ENCODE measurements around the gene CDC42BPB.
A peak's percentile ranks its signal among the peaks of the same experiment; 100 is the strongest.

Gene CDC42BPB

DNA sequence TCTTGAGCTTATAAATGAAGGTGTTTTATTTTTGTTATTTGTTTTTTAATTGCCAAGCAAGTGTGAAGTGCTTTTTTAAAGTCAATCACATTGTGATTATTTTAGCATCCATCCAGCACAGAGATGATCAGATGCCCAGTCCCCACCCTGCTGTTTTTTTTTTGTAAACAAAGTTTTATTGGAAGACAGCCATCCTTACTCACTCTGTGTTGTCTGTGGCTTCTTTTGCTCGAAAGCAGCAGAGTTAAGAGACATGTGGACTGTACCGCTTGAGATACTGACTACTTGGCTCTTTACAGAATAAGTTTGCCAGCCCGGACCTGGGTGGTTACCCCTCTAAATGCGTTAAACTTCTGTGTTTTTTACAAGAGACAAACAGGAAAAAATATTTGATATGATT is 165.8 kb downstream of the CDC42BPB start:
- DNase-seq, result no peak
- no peak overlapping the region for H3K4me3 Mint-ChIP-seq
- no peaks in the 10 kb centered on the region for H3K4me1 Mint-ChIP-seq
- H3K9me3 Mint-ChIP-seq, result no peaks in the 10 kb centered on the region
- H3K27me3 Mint-ChIP-seq, result no peaks in the 10 kb centered on the region
- H3K36me3 Mint-ChIP-seq, result peaks cover 47% of the 10 kb centered on the region
- CTCF ChIA-PET, result no interaction called here
- H3K27ac Mint-ChIP-seq, result no peak overlapping the region

- Mint-ChIP-seq H3K4me1 (no peaks in the 10 kb centered on the region), H3K27me3 (no peaks in the 10 kb centered on the region), H3K36me3 (peaks cover 47% of the 10 kb centered on the region), H3K27ac (no peak overlapping the region), H3K4me3 (no peak overlapping the region), H3K9me3 (no peaks in the 10 kb centered on the region)
- CTCF ChIA-PET, result no interaction called here
- DNase-seq, result no peak
Measured at GRCh38 chr14:102891111-102891510, 166.2 kb downstream of the CDC42BPB start.

- CTCF ChIA-PET, result interaction anchor here (0.9 to 1.0 kb wide), 2 partner anchors 195 to 452 kb away, joined by 3 to 4 read pairs; no protein-coding TSS in a partner anchor
Measured at GRCh38 chr14:102889615-102890014, 167.7 kb downstream of the CDC42BPB start.

GRCh38 chr14:102888748-102889147 is 168.6 kb downstream of the CDC42BPB start:
- Mint-ChIP-seq H3K36me3 (peaks cover 42% of the 10 kb centered on the region), H3K27ac (no peak overlapping the region), H3K4me1 (no peaks in the 10 kb centered on the region), H3K9me3 (no peaks in the 10 kb centered on the region), H3K4me3 (no peak overlapping the region), H3K27me3 (no peaks in the 10 kb centered on the region)
- no peak for DNase-seq
- CTCF ChIA-PET, result interaction anchor here (0.9 kb wide), 1 partner anchor 451 kb away, joined by 3 read pairs; no protein-coding TSS in a partner anchor

More at GRCh38 chr14:102889615-102890014, 167.7 kb downstream of the CDC42BPB start:
- no peak overlapping the region for H3K27ac Mint-ChIP-seq
- H3K27me3 Mint-ChIP-seq, result no peaks in the 10 kb centered on the region
- no peak overlapping the region for H3K4me3 Mint-ChIP-seq
- peaks cover 39% of the 10 kb centered on the region for H3K36me3 Mint-ChIP-seq
- no peak for DNase-seq
- no peaks in the 10 kb centered on the region for H3K4me1 Mint-ChIP-seq
- H3K9me3 Mint-ChIP-seq, result no peaks in the 10 kb centered on the region

DNA sequence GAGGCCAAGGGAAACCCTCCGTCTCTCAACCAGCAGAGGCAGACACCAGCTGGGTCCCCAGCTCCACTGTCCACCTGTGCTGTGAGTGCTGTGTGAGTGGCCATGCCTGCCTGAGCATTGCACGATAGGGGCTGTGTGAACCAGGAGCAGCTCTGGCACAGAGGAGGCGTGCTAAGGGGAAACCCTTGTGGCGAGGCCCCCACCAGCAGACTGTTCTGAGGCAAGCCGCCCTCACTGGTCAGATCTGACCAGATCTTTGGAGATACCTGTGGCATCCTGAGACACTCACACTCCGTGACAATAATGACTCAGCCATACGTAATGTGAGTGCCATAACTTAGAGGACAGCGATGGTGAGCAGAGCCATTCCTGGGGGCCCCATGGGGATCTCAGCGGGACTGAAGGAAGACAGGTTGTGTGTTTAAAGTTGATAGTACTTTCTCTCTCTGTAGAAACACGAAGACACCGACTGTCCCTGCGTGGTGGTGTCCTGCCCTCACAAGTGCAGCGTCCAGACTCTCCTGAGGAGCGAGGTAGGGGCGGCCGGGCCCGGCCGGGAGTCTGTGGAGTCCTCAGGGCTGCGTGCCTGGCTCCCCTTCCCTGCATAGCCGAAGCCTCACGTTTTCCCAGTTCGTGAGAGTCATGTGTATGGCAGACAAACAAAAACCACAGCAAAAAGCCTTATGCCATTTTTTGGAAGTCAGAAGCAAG is 171.5 kb downstream of the CDC42BPB start:
- peaks cover 45% of the 10 kb centered on the region for H3K36me3 Mint-ChIP-seq
- no peaks in the 10 kb centered on the region for H3K9me3 Mint-ChIP-seq
- no peak overlapping the region for H3K4me3 Mint-ChIP-seq
- no peaks in the 10 kb centered on the region for H3K27me3 Mint-ChIP-seq
- DNase-seq, result no peak
- H3K4me1 Mint-ChIP-seq, result no peaks in the 10 kb centered on the region
- no peak overlapping the region for H3K27ac Mint-ChIP-seq
- CTCF ChIA-PET, result no interaction called here

DNA sequence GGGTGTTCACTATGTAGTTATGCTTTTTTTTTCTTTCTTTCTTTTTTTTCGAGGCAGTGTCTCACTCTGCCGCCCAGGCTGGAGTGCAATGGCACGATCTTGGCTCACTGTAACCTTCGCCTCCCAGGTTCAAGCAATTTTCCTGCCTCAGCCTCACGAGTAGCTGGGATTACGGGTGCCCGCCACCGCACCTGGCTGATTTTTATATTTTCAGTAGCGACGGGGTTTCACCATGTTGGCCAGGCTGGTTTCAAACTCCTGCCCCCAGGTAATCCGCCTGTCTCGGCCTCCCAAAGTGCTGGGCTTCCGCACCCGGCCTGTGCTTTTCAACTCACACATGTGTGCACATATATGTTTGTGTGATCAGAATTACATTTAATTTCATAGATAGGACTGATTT is 173.8 kb downstream of the CDC42BPB start:
- Mint-ChIP-seq H3K27me3 (no peaks in the 10 kb centered on the region), H3K4me1 (no peaks in the 10 kb centered on the region), H3K4me3 (no peak overlapping the region), H3K36me3 (peaks cover 38% of the 10 kb centered on the region), H3K27ac (no peak overlapping the region), H3K9me3 (no peaks in the 10 kb centered on the region)
- CTCF ChIA-PET, result no interaction called here
- no peak for DNase-seq

DNA sequence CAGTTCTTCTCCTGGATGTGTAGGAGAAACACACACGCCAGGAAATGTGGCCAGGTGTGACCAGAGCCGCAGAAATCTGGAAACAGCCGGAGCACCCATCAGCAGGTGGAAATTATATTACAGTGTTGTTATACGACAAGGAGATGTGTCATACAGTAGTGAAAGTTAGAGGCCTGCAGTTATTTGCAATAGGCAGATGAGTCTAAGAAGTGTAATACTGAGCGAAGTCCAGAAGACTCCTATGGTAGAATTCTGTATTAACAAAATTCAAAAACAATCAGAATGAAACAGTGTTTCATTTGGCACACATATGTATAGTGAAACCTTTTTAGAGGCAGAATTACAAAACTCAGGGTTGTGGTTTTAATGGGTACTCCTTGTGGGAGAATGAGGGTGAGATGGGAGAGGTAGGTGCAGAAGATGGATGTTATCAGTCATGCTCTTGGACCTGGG is 174.2 kb downstream of the CDC42BPB start:
- DNase-seq, result no peak
- Mint-ChIP-seq H3K36me3 (peaks cover 34% of the 10 kb centered on the region), H3K4me1 (no peaks in the 10 kb centered on the region), H3K27me3 (no peaks in the 10 kb centered on the region), H3K9me3 (no peaks in the 10 kb centered on the region), H3K4me3 (no peak overlapping the region), H3K27ac (peak overlapping the region; percentile 15)
- CTCF ChIA-PET, result interaction anchor here (0.7 kb wide), 1 partner anchor 215 kb away, joined by 3 read pairs; no protein-coding TSS in a partner anchor
